WTC11 (cell line): ENCODE data around the gene KCNK16. TPM values are rescaled to one million over a fixed set of nuclear protein-coding genes. Genes with fewer than 3 reads are reported as not detected.

Source experiments
- ATAC-seq: fragments of 200-7000 bp; cut with Tn5 transposase; 2 replicates; pipeline ENCODE4 v1.10.0; 2021; ENCODE audit warnings: mild to moderate bottlenecking, moderate library complexity
- CTCF ChIA-PET: fragments of 300-600 bp; sonication (Branson Sonifier 250); formaldehyde crosslinking; loops from one replicate; lab custom pipeline; 2021; ENCODE audit warnings: antibody characterized with exemption; lab: Charles Lee
- POLR2A ChIA-PET: fragments of 350-600 bp; sonication (Branson Sonifier 250); formaldehyde crosslinking; loops from one replicate; lab custom pipeline; 2021; ENCODE audit warnings: antibody characterized with exemption; lab: Charles Lee
- DNase-seq: peaks from one replicate; pipeline ENCODE4 v3.0.0; 2021; ENCODE audit warnings: low spot score
- H3K27ac Mint-ChIP-seq: 2 replicates; pipeline ENCODE4 v1.8.0; 2021; ENCODE audit warnings: mixed read lengths
- H3K27me3 Mint-ChIP-seq: 2 replicates; pipeline ENCODE4 v1.8.0; 2021; ENCODE audit warnings: low read depth, mild to moderate bottlenecking, moderate library complexity, mixed read lengths
- H3K36me3 Mint-ChIP-seq: 2 replicates; pipeline ENCODE4 v1.8.0; 2021; ENCODE audit warnings: mixed read lengths
- H3K4me1 Mint-ChIP-seq: 2 replicates; pipeline ENCODE4 v1.8.0; 2022; ENCODE audit warnings: mixed read lengths
- H3K4me3 Mint-ChIP-seq: 2 replicates; pipeline ENCODE4 v1.8.0; 2021; ENCODE audit warnings: mild to moderate bottlenecking, moderate library complexity, mixed read lengths
- H3K9me3 Mint-ChIP-seq: 2 replicates; pipeline ENCODE4 v1.8.0; 2021; ENCODE audit warnings: mixed read lengths
- ATF1 ChIP-seq: sonication (generic); formaldehyde crosslinking; IDR thresholded peaks from 2 replicates; pipeline ENCODE4 v1.8.1; 2023; ENCODE audit warnings: mild to moderate bottlenecking, moderate library complexity, missing genetic modification reagents
- ETV6 ChIP-seq: sonication (generic); formaldehyde crosslinking; IDR thresholded peaks from 2 replicates; pipeline ENCODE4 v1.8.1; 2022; ENCODE audit warnings: mild to moderate bottlenecking, missing genetic modification reagents
- GABPB1 ChIP-seq: sonication (generic); formaldehyde crosslinking; IDR thresholded peaks from 2 replicates; pipeline ENCODE4 v1.8.1; 2023; ENCODE audit warnings: mild to moderate bottlenecking, missing genetic modification reagents
- JUN ChIP-seq: sonication (generic); formaldehyde crosslinking; IDR thresholded peaks from 2 replicates; pipeline ENCODE4 v1.8.0; 2023; ENCODE audit warnings: mild to moderate bottlenecking, missing genetic modification reagents
- RELA ChIP-seq: sonication (generic); formaldehyde crosslinking; IDR thresholded peaks from 2 replicates; pipeline ENCODE4 v1.8.1; 2022; ENCODE audit warnings: missing genetic modification reagents, mild to moderate bottlenecking, borderline replicate concordance
- SP1 ChIP-seq: sonication (generic); formaldehyde crosslinking; conservative IDR thresholded peaks from 2 replicates; pipeline ENCODE4 v1.8.1; 2022; ENCODE audit warnings: missing genetic modification reagents
- ZNF263 ChIP-seq: sonication (generic); formaldehyde crosslinking; IDR thresholded peaks from 2 replicates; pipeline ENCODE4 v1.8.1; 2022; ENCODE audit warnings: low read depth, mild to moderate bottlenecking, moderate library complexity, missing genetic modification reagents
- ZNF423 ChIP-seq: fragments of 250-450 bp; sonication (Bioruptor Pico); IDR thresholded peaks from 2 replicates; pipeline ENCODE4 v2.1.2; 2022; ENCODE audit warnings: mild to moderate bottlenecking, moderate library complexity
- total RNA-seq: library from RNA; stranded (reverse); gene quantifications from 3 replicates; pipeline ENCODE4 v1.2.3, GENCODE V29; 2021
- TF ChIP-seq, protein P1 (sequence below): sonication (generic); formaldehyde crosslinking; conservative IDR thresholded peaks from 2 replicates; pipeline ENCODE4 v1.8.1; 2023; ENCODE audit warnings: mild to moderate bottlenecking, low read depth, missing genetic modification reagents, moderate library complexity
- TF ChIP-seq, protein P2 (sequence below): sonication (generic); formaldehyde crosslinking; IDR thresholded peaks from 2 replicates; pipeline ENCODE4 v1.8.1; 2023; ENCODE audit warnings: mild to moderate bottlenecking, missing genetic modification reagents
- TF ChIP-seq, protein P3 (sequence below): fragments of 250-450 bp; sonication (Bioruptor Pico); IDR thresholded peaks from 2 replicates; pipeline ENCODE4 v1.9.0; 2021; ENCODE audit warnings: mild to moderate bottlenecking
- TF ChIP-seq, protein P4 (sequence below): sonication (generic); formaldehyde crosslinking; IDR thresholded peaks from 2 replicates; pipeline ENCODE4 v1.8.0; 2022; ENCODE audit warnings: mild to moderate bottlenecking, missing genetic modification reagents
- TF ChIP-seq, protein P5 (sequence below): sonication (generic); formaldehyde crosslinking; IDR thresholded peaks from 2 replicates; pipeline ENCODE4 v1.8.0; 2023; ENCODE audit warnings: missing genetic modification reagents
- TF ChIP-seq, protein P6 (sequence below): sonication (generic); formaldehyde crosslinking; IDR thresholded peaks from 2 replicates; pipeline ENCODE4 v1.8.1; 2022; ENCODE audit warnings: mild to moderate bottlenecking, moderate library complexity, missing genetic modification reagents

KCNK16 gene
- total RNA-seq, 1 experiment from 2014 or later: not detected

DNA sequence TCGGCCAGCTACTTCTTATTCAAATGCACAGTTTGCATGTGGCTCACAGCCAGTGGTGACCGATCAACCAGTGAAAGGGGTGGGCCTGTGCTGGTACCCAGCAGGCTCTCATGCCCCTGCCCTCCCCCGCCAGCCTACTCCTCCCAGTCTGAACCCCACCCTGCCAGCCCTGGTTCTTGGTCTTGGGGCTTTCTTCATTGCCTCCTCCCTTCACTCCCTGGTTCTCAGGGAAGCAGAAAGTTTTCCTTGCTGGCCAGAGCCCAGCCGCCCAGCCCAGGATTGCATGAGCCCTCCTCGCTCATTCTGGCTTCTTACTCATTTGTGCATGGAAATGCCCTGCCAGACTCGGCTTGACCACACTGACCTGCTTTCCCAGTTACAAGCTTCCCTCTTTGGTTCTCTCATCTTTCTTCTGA lies 49.1 kb downstream of the KCNK16 start:
- Mint-ChIP-seq H3K9me3 (0 out of 2 replicates have a peak, but pooled peaks cover 8% of the 10 kb centered on the region), H3K36me3 (no peaks in the 10 kb centered on the region)
- POLR2A ChIA-PET: interaction anchor here (0.6 kb wide), 1 partner anchor 17 kb away, joined by 3 read pairs; no protein-coding TSS in a partner anchor
- TF ChIP-seq, protein P1, sequence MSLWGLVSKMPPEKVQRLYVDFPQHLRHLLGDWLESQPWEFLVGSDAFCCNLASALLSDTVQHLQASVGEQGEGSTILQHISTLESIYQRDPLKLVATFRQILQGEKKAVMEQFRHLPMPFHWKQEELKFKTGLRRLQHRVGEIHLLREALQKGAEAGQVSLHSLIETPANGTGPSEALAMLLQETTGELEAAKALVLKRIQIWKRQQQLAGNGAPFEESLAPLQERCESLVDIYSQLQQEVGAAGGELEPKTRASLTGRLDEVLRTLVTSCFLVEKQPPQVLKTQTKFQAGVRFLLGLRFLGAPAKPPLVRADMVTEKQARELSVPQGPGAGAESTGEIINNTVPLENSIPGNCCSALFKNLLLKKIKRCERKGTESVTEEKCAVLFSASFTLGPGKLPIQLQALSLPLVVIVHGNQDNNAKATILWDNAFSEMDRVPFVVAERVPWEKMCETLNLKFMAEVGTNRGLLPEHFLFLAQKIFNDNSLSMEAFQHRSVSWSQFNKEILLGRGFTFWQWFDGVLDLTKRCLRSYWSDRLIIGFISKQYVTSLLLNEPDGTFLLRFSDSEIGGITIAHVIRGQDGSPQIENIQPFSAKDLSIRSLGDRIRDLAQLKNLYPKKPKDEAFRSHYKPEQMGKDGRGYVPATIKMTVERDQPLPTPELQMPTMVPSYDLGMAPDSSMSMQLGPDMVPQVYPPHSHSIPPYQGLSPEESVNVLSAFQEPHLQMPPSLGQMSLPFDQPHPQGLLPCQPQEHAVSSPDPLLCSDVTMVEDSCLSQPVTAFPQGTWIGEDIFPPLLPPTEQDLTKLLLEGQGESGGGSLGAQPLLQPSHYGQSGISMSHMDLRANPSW (CRISPR knock-in tag): no peak
- TF ChIP-seq ZNF423: peak; percentile 71; the same call in 1 of the 2 replicates
- TF ChIP-seq, all 79 proteins: peak for 1
- H3K4me1 Mint-ChIP-seq: peaks cover 43% of the 10 kb centered on the region
- peak; percentile 47 for DNase-seq
- no peak overlapping the region for H3K4me3 Mint-ChIP-seq
- no peaks in the 10 kb centered on the region; the same call in 1 of the 2 replicates for H3K27me3 Mint-ChIP-seq
- peak overlapping the region; percentile 35 for H3K27ac Mint-ChIP-seq
- ATAC-seq: peak; percentile 86
- CTCF ChIA-PET: interaction anchor here (0.7 to 1.7 kb wide), 4 partner anchors 17 to 84 kb away, joined by 3 to 17 read pairs (median 3); no protein-coding TSS in a partner anchor

DNA sequence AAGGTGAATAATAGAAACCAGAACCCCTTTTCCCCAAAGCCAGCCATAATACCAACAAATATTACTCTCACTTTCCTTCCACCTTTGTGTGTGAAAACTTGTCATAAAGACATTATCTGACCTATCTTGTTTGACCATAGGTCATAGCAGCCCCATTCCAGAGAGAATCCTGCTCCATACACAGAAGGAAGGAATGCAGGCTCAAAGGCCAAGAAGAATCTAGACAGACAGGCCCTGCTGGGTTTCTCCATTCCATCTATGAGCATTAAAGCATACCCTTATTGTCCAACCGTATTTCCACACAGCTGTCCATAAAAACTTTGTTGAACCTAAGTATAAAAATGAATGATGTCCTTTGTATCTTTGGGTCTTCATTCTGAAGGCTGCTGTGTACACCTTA lies 52.5 kb downstream of the KCNK16 start:
- Mint-ChIP-seq H3K4me1 (peaks cover 51% of the 10 kb centered on the region), H3K4me3 (no peak overlapping the region), H3K27me3 (peaks cover 6% of the 10 kb centered on the region), H3K36me3 (no peaks in the 10 kb centered on the region), H3K27ac (no peak overlapping the region; the same call in 1 of the 2 replicates), H3K9me3 (0 out of 2 replicates have a peak, but pooled peaks cover 5% of the 10 kb centered on the region)
- POLR2A ChIA-PET: no interaction called here
- DNase-seq (no peak), ATAC-seq (no peak)
- TF ChIP-seq RELA (CRISPR knock-in tag): no peak
- no peak for TF ChIP-seq ZNF263 (CRISPR knock-in tag)
- no peak for TF ChIP-seq SP1 (CRISPR knock-in tag)
- TF ChIP-seq, protein P2, sequence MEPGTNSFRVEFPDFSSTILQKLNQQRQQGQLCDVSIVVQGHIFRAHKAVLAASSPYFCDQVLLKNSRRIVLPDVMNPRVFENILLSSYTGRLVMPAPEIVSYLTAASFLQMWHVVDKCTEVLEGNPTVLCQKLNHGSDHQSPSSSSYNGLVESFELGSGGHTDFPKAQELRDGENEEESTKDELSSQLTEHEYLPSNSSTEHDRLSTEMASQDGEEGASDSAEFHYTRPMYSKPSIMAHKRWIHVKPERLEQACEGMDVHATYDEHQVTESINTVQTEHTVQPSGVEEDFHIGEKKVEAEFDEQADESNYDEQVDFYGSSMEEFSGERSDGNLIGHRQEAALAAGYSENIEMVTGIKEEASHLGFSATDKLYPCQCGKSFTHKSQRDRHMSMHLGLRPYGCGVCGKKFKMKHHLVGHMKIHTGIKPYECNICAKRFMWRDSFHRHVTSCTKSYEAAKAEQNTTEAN (CRISPR knock-in tag): no peak
- TF ChIP-seq, protein P3, sequence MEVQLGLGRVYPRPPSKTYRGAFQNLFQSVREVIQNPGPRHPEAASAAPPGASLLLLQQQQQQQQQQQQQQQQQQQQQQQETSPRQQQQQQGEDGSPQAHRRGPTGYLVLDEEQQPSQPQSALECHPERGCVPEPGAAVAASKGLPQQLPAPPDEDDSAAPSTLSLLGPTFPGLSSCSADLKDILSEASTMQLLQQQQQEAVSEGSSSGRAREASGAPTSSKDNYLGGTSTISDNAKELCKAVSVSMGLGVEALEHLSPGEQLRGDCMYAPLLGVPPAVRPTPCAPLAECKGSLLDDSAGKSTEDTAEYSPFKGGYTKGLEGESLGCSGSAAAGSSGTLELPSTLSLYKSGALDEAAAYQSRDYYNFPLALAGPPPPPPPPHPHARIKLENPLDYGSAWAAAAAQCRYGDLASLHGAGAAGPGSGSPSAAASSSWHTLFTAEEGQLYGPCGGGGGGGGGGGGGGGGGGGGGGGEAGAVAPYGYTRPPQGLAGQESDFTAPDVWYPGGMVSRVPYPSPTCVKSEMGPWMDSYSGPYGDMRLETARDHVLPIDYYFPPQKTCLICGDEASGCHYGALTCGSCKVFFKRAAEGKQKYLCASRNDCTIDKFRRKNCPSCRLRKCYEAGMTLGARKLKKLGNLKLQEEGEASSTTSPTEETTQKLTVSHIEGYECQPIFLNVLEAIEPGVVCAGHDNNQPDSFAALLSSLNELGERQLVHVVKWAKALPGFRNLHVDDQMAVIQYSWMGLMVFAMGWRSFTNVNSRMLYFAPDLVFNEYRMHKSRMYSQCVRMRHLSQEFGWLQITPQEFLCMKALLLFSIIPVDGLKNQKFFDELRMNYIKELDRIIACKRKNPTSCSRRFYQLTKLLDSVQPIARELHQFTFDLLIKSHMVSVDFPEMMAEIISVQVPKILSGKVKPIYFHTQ: no peak
- TF ChIP-seq, protein P4, sequence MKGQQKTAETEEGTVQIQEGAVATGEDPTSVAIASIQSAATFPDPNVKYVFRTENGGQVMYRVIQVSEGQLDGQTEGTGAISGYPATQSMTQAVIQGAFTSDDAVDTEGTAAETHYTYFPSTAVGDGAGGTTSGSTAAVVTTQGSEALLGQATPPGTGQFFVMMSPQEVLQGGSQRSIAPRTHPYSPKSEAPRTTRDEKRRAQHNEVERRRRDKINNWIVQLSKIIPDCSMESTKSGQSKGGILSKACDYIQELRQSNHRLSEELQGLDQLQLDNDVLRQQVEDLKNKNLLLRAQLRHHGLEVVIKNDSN (CRISPR knock-in tag): no peak
- TF ChIP-seq ATF1 (CRISPR knock-in tag): no peak
- TF ChIP-seq, protein P5, sequence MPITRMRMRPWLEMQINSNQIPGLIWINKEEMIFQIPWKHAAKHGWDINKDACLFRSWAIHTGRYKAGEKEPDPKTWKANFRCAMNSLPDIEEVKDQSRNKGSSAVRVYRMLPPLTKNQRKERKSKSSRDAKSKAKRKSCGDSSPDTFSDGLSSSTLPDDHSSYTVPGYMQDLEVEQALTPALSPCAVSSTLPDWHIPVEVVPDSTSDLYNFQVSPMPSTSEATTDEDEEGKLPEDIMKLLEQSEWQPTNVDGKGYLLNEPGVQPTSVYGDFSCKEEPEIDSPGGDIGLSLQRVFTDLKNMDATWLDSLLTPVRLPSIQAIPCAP (CRISPR knock-in tag): no peak
- TF ChIP-seq JUN (CRISPR knock-in tag): no peak
- TF ChIP-seq GABPB1: no peak
- TF ChIP-seq ETV6: no peak
- TF ChIP-seq, protein P6, sequence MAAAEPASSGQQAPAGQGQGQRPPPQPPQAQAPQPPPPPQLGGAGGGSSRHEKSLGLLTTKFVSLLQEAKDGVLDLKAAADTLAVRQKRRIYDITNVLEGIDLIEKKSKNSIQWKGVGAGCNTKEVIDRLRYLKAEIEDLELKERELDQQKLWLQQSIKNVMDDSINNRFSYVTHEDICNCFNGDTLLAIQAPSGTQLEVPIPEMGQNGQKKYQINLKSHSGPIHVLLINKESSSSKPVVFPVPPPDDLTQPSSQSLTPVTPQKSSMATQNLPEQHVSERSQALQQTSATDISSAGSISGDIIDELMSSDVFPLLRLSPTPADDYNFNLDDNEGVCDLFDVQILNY: no peak
- CTCF ChIA-PET: interaction anchor here (1.5 kb wide), 1 partner anchor 80 kb away, joined by 3 read pairs; no protein-coding TSS in a partner anchor
